Stimulated activated CD4-positive, alpha-beta T cell treated with anti-CD3 and anti-CD28 coated beads, TNF-alpha, amount 100 ng/mL, for 4 hours (primary cell): ENCODE results near the gene COQ8A.

ENCODE experiments used
- DNase-seq, 3 experiments: peaks; one replicate each; pipeline ENCODE4 v3.0.0-alpha.2; 2020; ENCODE audit warnings: low read depth in 3 of 3

The COQ8A gene

DNA sequence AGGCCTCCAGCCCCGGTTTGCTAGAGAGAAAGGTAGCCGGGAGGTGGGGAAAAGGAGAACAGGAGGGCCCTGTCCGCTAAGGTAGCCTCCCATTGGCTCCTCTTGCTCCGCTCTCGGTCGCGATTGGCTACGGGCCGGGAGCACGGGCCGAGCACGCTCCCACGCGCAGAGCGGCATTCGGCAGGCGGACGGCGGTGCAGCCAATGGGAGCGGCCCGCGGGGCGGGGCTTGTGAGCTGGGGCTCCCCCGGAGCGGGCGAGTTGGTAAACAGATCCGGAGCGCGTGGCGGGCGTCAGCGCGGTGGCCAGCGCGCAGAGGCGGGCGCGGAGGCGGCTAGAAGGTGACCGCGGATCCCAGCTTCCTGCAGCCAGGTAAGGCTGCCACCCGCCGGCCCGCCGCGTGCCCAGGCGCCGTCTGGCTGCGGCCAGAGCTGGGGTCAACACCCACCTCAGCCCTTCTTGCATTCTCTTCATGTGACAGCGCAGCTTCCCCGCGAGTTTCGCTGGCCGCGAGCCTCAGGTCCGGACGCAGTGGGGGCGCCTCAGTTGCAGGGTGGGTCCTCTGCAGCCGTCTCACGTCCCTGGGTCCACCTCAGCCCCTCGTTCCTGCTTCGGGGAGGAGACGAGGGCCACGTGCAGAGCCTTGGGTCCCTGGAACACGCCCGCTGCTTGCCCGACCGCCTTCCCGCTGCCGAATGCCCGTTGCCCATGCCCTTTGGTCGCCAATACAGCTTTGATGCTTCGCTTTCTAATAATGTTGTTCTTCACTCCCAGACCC is at the start of gene COQ8A:
COQ8A (plus strand) TSS at position 266 of the 777 bp plus-strand sequence. CDS start 21,092 bp downstream, outside the sequence.
- DNase-seq = peak; percentile 97

DNA sequence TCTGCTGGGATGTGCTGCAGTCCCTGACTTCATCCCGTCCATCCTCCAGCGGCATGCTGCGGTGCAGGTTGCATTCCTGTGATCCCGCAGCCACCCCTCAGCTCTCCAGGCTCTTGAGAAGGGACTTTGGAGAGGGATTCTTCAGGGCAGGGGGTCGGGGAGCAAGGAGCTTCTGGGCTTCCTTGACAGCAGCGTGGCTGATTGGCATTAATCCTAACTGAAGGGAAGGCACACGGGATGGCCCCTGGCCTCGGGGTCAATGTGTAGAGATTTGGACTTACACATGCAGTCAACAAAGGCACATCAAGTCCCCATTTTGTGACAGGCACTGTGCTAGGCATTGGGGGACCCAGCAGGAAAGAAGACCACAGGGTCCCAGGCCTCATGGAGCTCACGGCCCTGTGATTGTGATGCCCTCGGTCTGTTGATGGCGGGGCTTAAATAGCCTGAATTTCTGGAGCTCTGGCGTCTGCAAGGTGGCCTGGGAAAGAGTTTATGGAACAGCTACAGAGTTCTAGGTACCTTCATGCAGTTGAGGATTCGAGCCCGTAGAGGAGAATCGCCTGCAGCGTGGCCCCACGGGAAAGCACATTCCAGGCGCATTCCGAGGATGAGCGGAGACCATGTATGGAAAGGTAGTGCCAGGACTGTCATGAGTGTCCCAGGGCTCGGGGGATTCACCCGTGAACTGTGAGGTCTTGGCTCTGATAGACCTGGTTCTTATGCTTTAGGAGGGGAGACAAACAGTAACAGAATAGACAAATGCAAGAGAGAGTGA is 49.6 kb upstream of the COQ8A start:
- no peak for DNase-seq

DNA sequence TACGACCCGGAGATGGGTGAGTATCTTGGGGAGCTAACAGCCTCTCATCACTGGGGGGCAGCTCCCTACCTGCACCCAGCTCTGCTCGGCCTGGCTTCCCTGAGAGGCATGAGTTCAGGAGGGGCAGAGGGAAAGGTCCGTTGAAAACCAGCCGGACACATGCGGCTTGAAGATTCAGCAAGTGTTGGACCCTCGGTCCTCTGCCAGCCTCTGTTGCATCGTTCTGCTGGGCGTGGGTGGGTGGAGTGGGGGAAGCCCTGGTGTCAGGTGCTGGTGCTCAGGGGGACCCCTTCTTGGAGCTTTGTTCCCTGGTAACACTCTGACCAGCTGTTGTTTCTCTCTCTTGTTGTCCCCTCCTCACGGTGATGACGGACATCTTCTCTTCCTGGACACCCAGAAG is 48.7 kb upstream of the COQ8A start:
- DNase-seq = no peak

DNA sequence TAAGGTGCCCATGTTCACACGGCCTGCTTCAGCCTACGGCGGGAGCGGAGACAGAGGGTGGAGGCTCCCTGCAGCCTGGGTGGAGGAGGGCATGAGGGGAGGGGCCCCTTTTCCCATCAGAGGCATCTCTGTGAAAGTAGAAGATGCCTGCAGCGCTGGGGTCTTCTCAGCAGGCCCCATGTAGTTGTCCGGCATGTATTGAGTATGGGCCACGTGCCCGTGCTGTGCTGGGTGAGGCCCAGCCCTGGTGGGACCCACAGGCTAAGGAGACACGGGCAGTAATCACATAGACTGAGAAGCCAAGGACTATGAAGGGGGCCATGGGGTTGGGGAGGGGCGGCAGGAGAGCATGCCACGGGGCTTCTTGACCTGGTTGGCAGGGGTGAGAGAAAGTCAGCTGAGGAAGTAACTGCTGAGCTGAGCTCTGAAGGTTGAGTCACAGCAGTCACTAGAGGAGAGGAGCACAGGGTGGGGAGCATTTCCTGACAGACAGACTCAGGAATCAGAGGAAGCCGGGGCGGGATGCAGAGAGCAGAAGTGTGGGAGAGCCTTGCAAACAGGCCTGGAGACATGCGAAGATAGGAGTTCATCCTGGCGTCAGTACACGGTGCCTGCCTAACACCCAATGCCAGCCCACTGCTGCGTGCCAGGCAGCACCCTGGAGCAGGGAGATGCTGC is 48.1 kb upstream of the COQ8A start:
- DNase-seq = no peak

DNA sequence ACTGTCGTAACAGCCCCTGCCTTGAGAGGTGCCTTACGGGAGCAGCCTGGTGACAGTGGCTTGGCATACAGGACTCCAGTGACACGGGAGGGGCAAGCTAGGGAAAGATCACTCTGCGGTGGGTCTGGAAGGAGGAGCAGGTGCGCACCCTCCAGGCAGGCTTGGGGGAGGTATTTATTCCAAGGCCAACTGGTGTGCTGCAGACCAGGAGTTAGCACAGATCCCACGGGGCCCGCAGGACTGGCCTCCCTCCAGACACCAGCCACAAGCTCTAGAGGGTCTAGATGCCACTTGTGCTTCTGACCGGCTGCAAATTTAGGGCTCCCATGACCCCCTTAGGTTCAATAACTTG is 47.6 kb upstream of the COQ8A start:
- DNase-seq = no peak

DNA sequence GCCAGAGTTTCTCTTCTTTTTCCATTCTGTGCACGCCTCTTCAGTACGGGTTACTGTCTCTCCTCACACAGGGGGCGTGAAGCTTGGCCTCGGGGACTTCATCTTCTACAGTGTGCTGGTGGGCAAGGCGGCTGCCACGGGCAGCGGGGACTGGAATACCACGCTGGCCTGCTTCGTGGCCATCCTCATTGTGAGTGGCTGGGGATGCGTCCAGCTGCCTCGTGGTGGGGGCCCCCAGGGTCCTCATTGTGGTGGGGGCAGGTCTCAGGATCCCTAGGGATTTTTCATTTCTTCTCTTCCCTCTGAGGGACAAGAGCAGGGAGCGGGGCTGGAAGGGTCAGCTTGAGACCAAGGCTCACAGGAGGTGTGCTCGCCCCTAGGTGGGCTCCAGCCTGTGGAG is 46.2 kb upstream of the COQ8A start:
- no peak for DNase-seq

DNA sequence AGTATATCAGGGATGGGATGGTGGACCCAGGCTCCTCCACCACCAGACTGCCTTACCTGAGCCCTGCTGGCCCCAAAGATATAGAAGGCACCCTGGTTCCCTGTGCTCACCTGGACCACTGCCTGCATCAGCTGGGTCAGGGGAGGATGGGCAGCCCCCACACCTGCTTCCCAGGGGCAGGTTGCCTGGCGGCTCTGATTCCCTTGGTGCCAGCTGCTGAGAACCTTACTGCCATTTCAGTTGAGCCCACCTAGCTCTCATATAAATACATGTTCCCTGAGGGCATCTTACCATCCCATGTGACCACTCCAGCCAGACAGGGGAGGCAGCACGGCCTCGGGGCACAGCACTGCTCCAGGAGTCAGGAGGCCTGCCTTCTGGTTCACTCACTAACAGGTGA is 45.3 kb upstream of the COQ8A start:
- DNase-seq = no peak

DNA sequence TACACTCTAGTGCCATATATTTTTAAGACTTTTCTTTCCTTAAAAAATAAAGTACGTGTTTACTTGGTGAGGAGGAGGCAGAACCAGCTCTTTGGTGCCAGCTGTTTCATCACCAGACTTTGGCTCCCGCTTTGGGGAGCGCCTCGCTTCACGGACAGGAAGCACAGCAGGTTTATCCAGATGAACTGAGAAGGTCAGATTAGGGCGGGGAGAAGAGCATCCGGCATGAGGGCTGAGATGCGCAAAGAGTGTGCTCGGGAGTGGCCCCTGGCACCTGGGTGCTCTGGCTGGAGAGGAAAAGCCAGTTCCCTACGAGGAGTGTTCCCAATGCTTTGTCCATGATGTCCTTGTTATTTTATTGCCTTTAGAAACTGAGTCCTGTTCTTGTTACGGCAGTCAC is 44.5 kb upstream of the COQ8A start:
- no peak for DNase-seq

DNA sequence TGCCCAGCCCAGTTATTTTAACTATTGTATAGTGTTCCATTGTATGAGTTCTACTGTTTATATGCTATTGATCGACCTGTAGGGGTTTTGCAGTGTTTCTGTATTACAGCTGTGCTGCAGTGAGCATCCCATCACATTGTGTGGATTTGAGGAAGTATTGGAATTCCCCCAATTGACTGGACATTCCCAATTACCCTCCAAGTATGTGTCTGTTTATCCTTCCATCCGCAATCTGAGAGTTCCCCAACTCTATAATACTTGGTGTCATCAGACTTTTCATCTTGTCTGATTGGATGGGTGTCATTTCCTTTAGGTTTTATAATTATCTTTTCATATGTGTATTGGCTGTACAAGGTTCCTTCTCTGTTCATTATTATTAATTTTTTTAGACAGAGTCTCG is 41.8 kb upstream of the COQ8A start:
- DNase-seq = no peak

DNA sequence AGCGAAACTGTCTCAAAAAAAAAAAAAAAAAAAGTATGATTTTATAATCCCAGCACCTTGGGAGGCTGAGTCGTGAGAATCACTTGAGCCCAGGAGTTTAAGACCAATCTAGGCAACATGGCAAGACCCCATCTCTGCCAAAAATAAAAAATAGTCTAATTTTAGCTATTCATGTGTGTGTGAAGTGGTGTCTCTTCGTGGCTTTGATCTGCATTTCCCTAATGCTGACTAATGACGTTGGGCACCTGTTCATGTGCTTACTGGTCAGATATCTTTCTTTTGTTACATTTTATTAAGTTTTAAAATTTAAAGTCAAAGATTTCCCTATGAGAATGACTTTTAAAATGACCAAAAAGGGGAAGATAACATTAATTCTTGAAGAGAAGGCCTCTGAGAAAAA is 38.7 kb upstream of the COQ8A start:
- no peak for DNase-seq

DNA sequence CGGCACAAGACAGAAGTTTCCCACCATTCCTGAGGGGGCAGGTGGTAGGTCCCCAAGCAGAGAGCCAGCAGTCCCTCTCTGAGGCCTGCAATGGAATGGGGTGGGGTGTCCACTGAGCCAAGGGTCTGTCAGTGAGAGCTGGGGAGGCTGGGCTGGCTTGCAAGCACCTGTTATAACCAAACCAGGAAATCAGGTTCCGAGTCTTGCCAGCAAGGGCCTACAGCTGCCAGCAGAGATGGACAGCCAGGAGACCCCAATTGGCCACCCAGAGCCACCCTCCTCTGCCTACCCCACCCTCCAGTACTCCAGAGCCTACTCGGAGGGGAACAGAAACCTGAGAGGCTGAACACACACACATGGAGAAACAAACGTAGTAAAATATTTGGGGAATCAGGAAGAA is 37.5 kb upstream of the COQ8A start:
- DNase-seq = no peak

DNA sequence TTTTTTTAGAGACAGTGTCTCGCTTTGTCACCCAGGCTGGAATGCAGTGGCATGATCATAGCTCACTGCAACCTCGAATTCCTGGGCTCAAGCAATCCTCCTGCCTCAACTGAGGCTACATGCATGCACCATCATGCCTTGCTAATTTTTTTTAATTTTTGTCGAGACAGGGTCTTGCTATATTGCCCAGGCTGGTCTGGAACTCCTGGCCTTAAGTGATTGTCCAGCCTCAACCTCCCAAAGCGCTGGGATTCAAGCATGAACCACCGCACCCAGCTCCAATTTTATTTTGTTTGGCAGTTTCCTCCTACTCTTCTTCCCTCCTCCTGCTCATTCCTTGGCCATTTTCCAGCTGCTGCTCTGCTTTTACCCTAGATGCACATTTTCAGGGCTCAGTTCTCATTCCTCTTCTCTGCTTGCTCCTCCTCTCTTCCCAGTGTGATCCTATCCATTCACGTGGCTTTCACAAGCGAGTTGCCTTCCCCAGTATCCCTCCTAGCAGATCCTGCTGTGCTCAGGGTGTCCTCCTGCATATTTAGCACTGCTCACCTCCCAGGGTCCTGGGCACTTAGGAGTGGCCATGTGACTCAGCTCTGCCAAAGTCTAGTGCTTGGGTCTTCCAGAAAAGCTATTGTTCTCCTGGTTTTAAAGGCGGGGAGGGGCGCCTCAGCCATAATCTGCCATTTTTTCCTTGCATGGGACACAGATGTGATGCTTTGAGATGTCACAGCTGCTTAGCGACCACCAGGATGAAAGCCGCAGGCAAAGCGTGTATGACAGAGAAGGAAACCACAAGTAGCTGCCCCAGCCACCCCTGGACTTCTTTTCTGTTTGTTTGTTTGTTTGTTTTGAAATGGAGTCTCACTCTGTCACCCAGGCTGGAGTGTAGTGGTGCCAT is 36.0 kb upstream of the COQ8A start:
- no peak for DNase-seq

DNA sequence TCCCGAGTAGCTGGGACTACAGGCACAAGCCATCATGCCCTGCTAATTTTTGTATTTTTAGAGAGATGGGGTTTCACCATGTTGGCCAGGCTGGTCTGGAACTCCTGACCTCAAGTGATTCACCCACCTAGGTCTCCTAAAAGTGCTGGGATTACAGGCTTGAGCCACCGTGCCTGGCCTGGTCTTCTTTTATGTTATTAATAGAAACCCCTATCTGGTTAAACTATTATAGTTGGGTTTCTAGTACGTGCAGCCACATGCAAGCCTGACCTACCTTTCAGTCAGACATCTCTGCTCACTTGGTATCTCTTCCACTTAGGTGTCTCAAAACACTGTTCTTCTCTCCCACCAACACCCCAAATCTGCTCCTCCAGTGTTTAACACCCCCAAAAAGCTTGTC is 35.3 kb upstream of the COQ8A start:
- no peak for DNase-seq

DNA sequence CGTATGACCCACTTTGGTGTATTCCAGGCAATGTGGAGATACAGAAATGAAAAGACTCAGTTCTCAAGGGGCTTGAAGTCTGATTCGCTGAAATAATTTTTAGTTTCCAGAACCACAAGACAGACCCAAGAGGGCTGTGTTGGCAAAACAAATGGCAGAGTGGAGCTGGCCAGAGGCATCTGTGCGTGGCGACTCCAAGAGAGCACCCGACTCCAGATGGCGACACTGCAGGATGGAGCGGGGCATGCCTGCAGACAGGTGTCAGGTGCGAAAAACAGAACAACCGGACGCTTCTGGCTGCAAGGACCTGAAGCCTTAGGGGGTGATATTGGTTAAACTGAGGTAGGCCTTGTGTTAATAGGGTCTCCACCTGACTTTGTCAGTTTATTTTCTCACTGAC is 31.7 kb upstream of the COQ8A start:
- DNase-seq = no peak

DNA sequence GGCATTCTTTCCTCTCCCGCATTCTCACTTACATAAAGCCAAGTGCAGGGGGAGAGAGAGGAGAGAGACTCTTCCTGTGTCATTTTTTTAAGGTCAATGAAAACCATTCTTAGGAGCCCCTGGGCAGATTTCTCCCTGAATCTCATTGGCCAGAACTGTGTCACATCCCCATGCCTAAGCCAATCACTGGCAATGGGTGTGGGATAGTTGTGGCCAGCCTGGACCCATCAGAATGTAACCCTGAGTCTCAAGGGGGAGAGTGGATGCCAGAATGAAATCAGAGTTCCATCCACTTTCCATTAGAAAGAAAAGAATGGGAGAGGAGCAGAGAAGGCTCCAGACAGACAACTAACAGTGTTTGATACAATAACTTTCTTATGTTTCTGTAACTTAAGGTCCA is 31.2 kb upstream of the COQ8A start:
- no peak for DNase-seq

DNA sequence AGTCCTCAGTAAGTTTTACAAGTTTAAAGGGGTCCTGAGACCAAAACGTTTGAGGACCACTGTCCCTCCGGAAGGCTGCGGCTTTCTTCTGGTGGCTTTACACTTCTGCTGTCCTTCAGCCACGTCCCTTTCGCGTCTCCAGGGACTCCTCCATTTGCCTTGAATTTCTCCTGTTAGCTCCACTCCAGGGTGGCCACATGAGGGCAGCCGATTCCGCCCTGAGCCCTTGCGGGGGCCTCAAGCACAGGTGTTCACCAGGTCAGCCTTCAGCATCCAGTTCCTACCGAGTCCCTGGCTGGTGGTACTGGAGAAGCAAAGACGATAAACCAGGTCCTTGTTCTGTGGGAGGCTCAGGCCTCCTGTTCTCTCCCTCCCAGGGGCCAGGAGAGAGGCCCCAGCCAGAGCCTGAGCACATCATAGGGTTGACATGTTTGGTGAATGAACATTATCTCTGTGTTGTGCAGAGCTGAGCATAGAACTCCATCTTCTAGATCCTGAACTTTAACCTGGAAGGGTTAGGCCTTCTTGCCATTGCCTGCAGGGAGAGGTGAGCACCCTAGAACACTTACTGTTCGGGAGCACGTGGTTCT is 27.4 kb upstream of the COQ8A start:
- peak in 2 of 3 experiments; percentile 13 to 17 for DNase-seq

DNA sequence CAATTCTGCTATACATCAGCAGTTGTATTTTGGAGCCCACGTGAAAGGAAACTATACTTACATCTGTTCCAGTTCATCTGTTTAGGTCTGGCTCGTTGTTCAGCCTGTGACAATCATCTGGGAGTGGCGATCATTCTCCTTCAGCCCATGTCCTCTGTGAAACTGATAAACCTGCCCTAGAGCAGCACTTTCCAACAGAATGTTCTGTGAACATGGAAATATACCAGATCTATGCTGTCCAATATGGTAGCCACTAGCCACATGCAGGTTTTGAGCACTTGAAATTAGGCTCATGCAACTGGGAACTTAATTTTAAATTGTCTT is 24.5 kb upstream of the COQ8A start:
- no peak for DNase-seq

DNA sequence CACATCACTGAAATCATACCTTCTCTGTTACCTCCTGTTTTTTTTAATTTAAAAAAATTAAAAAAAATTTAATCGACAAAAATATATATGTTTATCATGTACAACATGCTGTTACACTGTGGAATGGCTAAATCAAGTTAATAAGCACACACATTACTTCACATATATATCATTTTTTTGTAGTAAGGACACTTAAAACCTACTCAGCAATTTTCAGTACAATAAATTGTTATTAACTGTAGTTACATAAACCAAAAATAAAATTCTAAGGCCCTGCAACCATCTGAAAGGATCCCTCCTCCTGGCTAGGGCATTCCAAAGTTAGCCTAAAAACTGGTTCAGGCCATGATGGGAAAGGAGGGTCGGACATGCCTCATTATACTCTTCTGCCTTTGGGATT is 23.6 kb upstream of the COQ8A start:
- no peak for DNase-seq

DNA sequence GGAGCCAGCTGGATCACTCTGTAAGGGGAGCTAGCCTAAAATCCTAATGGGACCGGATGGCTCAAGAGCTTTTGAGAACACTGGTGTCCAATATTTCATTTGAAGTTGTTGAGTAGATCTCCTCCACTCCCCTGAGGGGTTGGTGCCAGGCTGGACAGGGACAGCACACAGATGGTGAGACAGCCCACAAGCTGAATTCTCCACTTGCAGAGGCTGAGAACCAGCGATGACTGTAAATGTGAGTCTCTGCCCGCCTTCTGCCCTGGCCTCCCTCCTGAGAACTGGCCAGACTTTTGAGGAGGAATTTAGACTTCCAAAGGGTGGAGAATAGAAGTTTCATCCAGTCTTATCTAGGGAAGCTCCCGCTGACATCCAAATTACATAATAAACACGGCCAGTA is 20.5 kb upstream of the COQ8A start:
- DNase-seq = no peak

DNA sequence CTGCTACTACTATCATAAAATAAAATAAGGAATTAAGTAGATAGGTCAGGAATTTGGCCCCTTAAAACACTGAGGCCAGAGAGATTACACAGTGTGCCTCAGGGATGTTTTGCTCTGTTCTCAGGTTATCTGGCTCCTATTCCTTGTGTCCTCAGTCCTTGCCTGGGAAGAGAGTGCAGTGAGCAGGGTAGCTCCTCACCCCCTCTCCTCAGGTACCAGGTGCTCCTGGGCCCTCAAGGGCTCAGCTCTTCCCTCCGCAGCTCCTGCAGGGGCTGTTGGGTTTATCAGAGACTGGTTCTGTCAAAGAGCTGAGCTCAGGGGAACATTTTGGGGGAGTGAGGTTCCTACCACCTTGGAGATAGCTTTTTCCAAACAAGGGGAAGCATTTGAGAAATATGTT is 20.1 kb upstream of the COQ8A start:
- DNase-seq = no peak

DNA sequence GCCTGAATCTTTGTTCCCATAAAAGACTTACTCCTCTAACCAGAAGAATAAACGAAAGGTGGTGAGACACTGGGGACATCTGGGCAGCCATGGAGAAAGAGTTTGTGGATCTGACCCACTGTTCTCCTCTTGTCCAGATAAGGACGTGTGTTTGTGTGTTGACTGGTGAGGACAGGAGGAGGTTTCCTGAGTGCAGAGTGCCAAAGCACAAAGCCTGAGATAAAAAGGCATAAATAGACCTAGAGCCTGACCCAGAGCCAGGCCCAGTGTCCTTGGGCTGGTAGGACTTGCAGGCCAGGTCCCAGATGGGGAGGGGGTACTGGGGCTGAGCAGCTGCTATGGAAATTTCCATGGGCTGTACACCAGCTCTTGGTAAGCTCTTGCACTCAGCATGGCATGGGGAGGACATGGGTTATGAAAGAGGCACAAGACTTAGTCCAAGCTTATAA is 19.6 kb upstream of the COQ8A start:
- DNase-seq = no peak

DNA sequence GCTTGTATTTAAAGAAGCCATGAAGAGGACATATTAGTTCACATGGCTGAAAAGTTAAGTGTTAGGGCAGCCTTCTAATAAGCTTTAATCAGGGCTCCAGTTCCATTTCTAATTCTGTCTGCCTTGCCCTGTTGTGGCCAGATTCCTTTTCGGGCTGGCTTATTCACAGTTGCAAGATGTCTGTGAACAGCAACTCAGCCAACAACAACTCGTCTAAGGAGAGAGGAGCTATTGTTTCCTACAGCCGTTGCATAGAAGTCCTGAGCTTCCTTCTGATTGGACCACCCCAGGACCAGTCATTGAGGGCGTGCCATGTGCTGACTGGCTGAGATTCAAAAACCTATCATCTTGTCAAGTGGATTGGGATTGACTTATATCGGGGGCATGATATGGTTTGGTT is 18.6 kb upstream of the COQ8A start:
- no peak for DNase-seq
